H9 (cell line): ENCODE results near the gene KCTD2. TPM values are rescaled to one million over a fixed set of nuclear protein-coding genes. Genes with fewer than 3 reads are reported as not detected.
"Not testable (repeated sequence)": the region's sequence is repeated elsewhere in the genome, so short reads cannot be mapped to it uniquely, and the experiment has no call there.

Source experiments
- DNase-seq: peaks from one replicate; pipeline ENCODE4 v3.0.0-alpha.2; 2017
- H2AFZ ChIP-seq: one replicate; pipeline ENCODE4 v1.6.1; 2013; ENCODE audit warnings: mild to moderate bottlenecking, low read length, control low read depth, moderate library complexity
- H2AK5ac ChIP-seq: 2 replicates; pipeline ENCODE4 v1.6.1; 2013; ENCODE audit warnings: low read length, control low read depth, mixed read lengths; ENCODE audit not compliant: insufficient read length
- H2BK120ac ChIP-seq: one replicate; pipeline ENCODE4 v1.6.1; 2013; ENCODE audit warnings: low read depth, mild to moderate bottlenecking, low read length, control low read depth, inconsistent platforms; ENCODE audit not compliant: poor library complexity, severe bottlenecking
- H2BK12ac ChIP-seq: 2 replicates; pipeline ENCODE4 v1.6.1; 2013; ENCODE audit warnings: low read length, control low read depth, mixed read lengths, low read depth; ENCODE audit not compliant: insufficient read length
- H2BK15ac ChIP-seq: 2 replicates; pipeline ENCODE4 v1.6.1; 2013; ENCODE audit warnings: low read depth, low read length, control low read depth
- H2BK20ac ChIP-seq: one replicate; pipeline ENCODE4 v1.6.1; 2013; ENCODE audit warnings: low read depth, mild to moderate bottlenecking, low read length, control low read depth, inconsistent platforms; ENCODE audit not compliant: poor library complexity, severe bottlenecking
- H2BK5ac ChIP-seq: 2 replicates; pipeline ENCODE4 v1.6.1; 2013; ENCODE audit warnings: low read length, control low read depth, mixed read lengths; ENCODE audit not compliant: insufficient read length
- H3K14ac ChIP-seq: 2 replicates; pipeline ENCODE4 v1.6.1; 2013; ENCODE audit warnings: low read length, control low read depth; ENCODE audit not compliant: insufficient read depth
- H3K18ac ChIP-seq: 2 replicates; pipeline ENCODE4 v1.6.1; 2013; ENCODE audit warnings: low read depth, mild to moderate bottlenecking, mixed read lengths, low read length, control low read depth; ENCODE audit not compliant: insufficient read length
- H3K23ac ChIP-seq: 2 replicates; pipeline ENCODE4 v1.6.1; 2013; ENCODE audit warnings: low read length, control low read depth, mixed read lengths, low read depth; ENCODE audit not compliant: insufficient read length
- H3K23me2 ChIP-seq: 2 replicates; pipeline ENCODE4 v1.6.1; 2013; ENCODE audit warnings: low read depth, mild to moderate bottlenecking, mixed read lengths, low read length, control low read depth; ENCODE audit not compliant: insufficient read length, poor library complexity, severe bottlenecking
- H3K27ac ChIP-seq: 2 replicates; pipeline ENCODE4 v1.5.1; 2013; ENCODE audit warnings: low read length, control low read depth, mixed read lengths, low read depth; ENCODE audit not compliant: insufficient read length
- H3K27me3 ChIP-seq: 2 replicates; pipeline ENCODE4 v1.6.1; 2013; ENCODE audit warnings: low read length, control low read depth, inconsistent platforms; ENCODE audit not compliant: insufficient read depth
- H3K4ac ChIP-seq: 2 replicates; pipeline ENCODE4 v1.6.1; 2013; ENCODE audit warnings: low read depth, mild to moderate bottlenecking, control low read depth, inconsistent platforms, low read length, moderate library complexity
- H3K4me1 ChIP-seq: 2 replicates; pipeline ENCODE4 v1.6.1; 2013; ENCODE audit warnings: low read length, control low read depth, inconsistent platforms; ENCODE audit not compliant: insufficient read depth
- H3K4me2 ChIP-seq: 2 replicates; pipeline ENCODE4 v1.6.1; 2013; ENCODE audit warnings: low read length, control low read depth, mixed read lengths; ENCODE audit not compliant: insufficient read length, insufficient read depth
- H3K56ac ChIP-seq: 2 replicates; pipeline ENCODE4 v1.6.1; 2013; ENCODE audit warnings: low read depth, mild to moderate bottlenecking, mixed read lengths, low read length, control low read depth; ENCODE audit not compliant: insufficient read length
- H3K79me1 ChIP-seq: 2 replicates; pipeline ENCODE4 v1.6.1; 2013; ENCODE audit warnings: low read depth, mild to moderate bottlenecking, moderate library complexity, low read length, control low read depth, inconsistent platforms; ENCODE audit not compliant: insufficient read depth, poor library complexity, severe bottlenecking
- H3K79me2 ChIP-seq: 2 replicates; pipeline ENCODE4 v1.6.1; 2013; ENCODE audit warnings: low read length, control low read depth, inconsistent platforms; ENCODE audit not compliant: insufficient read depth
- H3K9ac ChIP-seq: 2 replicates; pipeline ENCODE4 v1.6.1; 2013; ENCODE audit warnings: low read length, control low read depth, mixed read lengths; ENCODE audit not compliant: insufficient read length; ENCODE audit errors: extremely low read depth
- H3K9me3 ChIP-seq: one replicate; pipeline ENCODE4 v1.6.1; 2013; ENCODE audit warnings: low read depth, low read length, inconsistent platforms; ENCODE audit not compliant: control insufficient read depth
- H3T11ph ChIP-seq: one replicate; pipeline ENCODE4 v1.6.1; 2013; ENCODE audit warnings: mild to moderate bottlenecking, low read length, control low read depth, inconsistent platforms
- H4K20me1 ChIP-seq: one replicate; pipeline ENCODE4 v1.6.1; 2013; ENCODE audit not compliant: control insufficient read depth, insufficient read length, insufficient read depth
- H4K5ac ChIP-seq: 2 replicates; pipeline ENCODE4 v1.6.1; 2013; ENCODE audit warnings: low read depth, mild to moderate bottlenecking, mixed read lengths, low read length, control low read depth; ENCODE audit not compliant: insufficient read length
- H4K8ac ChIP-seq: replicated peaks from 2 replicates; pipeline ENCODE4 v1.6.1; 2013; ENCODE audit warnings: low read length, control low read depth, mixed read lengths, low read depth; ENCODE audit not compliant: insufficient read length
- H4K91ac ChIP-seq: 2 replicates; pipeline ENCODE4 v1.6.1; 2013; ENCODE audit warnings: low read depth, mild to moderate bottlenecking, moderate library complexity, mixed read lengths, low read length, control low read depth; ENCODE audit not compliant: insufficient read length
- H3K27ac Mint-ChIP-seq, 3 experiments: 2 replicates in 2 of 3; 3 replicates in 1 of 3; pipeline ENCODE4 v1.8.0; 2020 to 2021; ENCODE audit warnings: mixed read lengths in 3 of 3, mild to moderate bottlenecking in 1 of 3, moderate library complexity in 1 of 3
- H3K27me3 Mint-ChIP-seq: 2 replicates; pipeline ENCODE4 v1.8.0; 2021; ENCODE audit warnings: low read depth, mild to moderate bottlenecking, moderate library complexity, mixed read lengths
- H3K36me3 Mint-ChIP-seq, 3 experiments: 2 replicates in 2 of 3; 3 replicates in 1 of 3; pipeline ENCODE4 v1.8.0; 2020 to 2021; ENCODE audit warnings: low read depth in 3 of 3, mixed read lengths in 3 of 3; ENCODE audit not compliant: insufficient read depth in 1 of 3
- H3K4me1 Mint-ChIP-seq, 2 experiments: 2 replicates each; pipeline ENCODE4 v1.8.0; 2020; ENCODE audit warnings: mixed read lengths in 2 of 2
- H3K4me3 Mint-ChIP-seq, 2 experiments: 2 replicates in 1 of 2; 3 replicates in 1 of 2; pipeline ENCODE4 v1.8.0; 2020 to 2021; ENCODE audit warnings: mild to moderate bottlenecking in 2 of 2, mixed read lengths in 2 of 2, moderate library complexity in 1 of 2
- H3K9me3 Mint-ChIP-seq, 2 experiments: 2 replicates in 1 of 2; 3 replicates in 1 of 2; pipeline ENCODE4 v1.8.0; 2020; ENCODE audit warnings: mild to moderate bottlenecking in 2 of 2, mixed read lengths in 2 of 2, moderate library complexity in 1 of 2
- CTCF ChIP-seq: fragments of 200-600 bp; sonication (generic); conservative IDR thresholded peaks from 3 replicates; pipeline ENCODE4 v1.8.0; 2021; ENCODE audit warnings: antibody characterized with exemption, mild to moderate bottlenecking
- WGBS: extraction: QIAGEN DNeasy Blood & Tissue Kit; methylation state at CpG from one replicate; pipeline ENCODE4 v1.1.7; 2013; ENCODE audit warnings: missing lambda C conversion rate, low lambda C conversion rate, mixed read lengths; ENCODE audit not compliant: insufficient read length; ENCODE audit errors: extremely low coverage; 5-methylcytosine and 5-hydroxymethylcytosine counted together
- total RNA-seq: library from RNA; stranded (reverse); gene quantifications from 2 replicates; pipeline ENCODE4 v1.2.1, GENCODE V29; 2021

The KCTD2 gene
- total RNA-seq, 1 experiment from 2014 or later = 40.1 TPM

- Histone ChIP-seq H3K4me1 (no peaks in the 10 kb centered on the region), H3K4ac (no peak overlapping the region), H3K23me2 (no peaks in the 10 kb centered on the region), H3K27ac (no peak overlapping the region), H4K5ac (no peak overlapping the region), H3K27me3 (no peaks in the 10 kb centered on the region), H2BK15ac (no peak overlapping the region), H3K18ac (no peak overlapping the region), H2BK120ac (no peak overlapping the region), H4K91ac (no peak overlapping the region), H3T11ph (no peak overlapping the region), H3K9me3 (no peaks in the 10 kb centered on the region), H4K8ac (no peak overlapping the region), H3K14ac (no peak overlapping the region), H4K20me1 (peaks cover 3% of the 10 kb centered on the region), H2BK20ac (no peak overlapping the region), H2AK5ac (no peak overlapping the region), H3K56ac (no peak overlapping the region), H2BK12ac (no peak overlapping the region), H3K4me2 (no peak overlapping the region), H3K9ac (no peak overlapping the region), H3K79me1 (no peaks in the 10 kb centered on the region), H2AFZ (no peak overlapping the region), H3K79me2 (no peaks in the 10 kb centered on the region), H2BK5ac (no peak overlapping the region), H3K23ac (no peak overlapping the region)
- peak; percentile 21; the same call in 2 of the 3 replicates for TF ChIP-seq CTCF
- Mint-ChIP-seq H3K27ac (no peak overlapping the region), H3K27me3 (no peaks in the 10 kb centered on the region), H3K4me3 (no peak overlapping the region), H3K9me3 (no peaks in the 10 kb centered on the region; a peak in 1 of 5 replicates), H3K36me3 (peaks cover 0 to 8% (median 4%) of the 10 kb centered on the region in 3 experiments; a peak in 3 of 7 replicates), H3K4me1 (peaks cover 0 to 3% of the 10 kb centered on the region in 2 experiments; a peak in 2 of 4 replicates)
- no CpG with 5 or more reads among the region's 2 CpGs for WGBS
- DNase-seq = no peak
These were observed 22.8 kb downstream of the KCTD2 start for GRCh38 chr17:75069783-75070182.

- not testable (repeated sequence) for H3K14ac ChIP-seq, H3K36me3 Mint-ChIP-seq, H3K4me1 ChIP-seq, H4K91ac ChIP-seq, H2BK12ac ChIP-seq, H3K23ac ChIP-seq, DNase-seq, H2BK5ac ChIP-seq, H3K9me3 Mint-ChIP-seq, H2AFZ ChIP-seq, H3K9me3 ChIP-seq, H3K56ac ChIP-seq, H3K79me1 ChIP-seq, H3K4me2 ChIP-seq, H3K4me1 Mint-ChIP-seq, H3K79me2 ChIP-seq, H4K20me1 ChIP-seq, H3K27ac Mint-ChIP-seq, H3K4me3 Mint-ChIP-seq, H4K5ac ChIP-seq, H2BK15ac ChIP-seq, H2BK20ac ChIP-seq, H3K27me3 Mint-ChIP-seq, H3K9ac ChIP-seq, H2AK5ac ChIP-seq, H3K27me3 ChIP-seq, H3K4ac ChIP-seq, H3T11ph ChIP-seq, H3K27ac ChIP-seq, H4K8ac ChIP-seq, H2BK120ac ChIP-seq, H3K23me2 ChIP-seq, H3K18ac ChIP-seq
- no CpG with 5 or more reads among the region's 8 CpGs for WGBS
These were observed 24.6 kb downstream of the KCTD2 start for GRCh38 chr17:75071478-75072271.
